ENCODE measurements around the gene AJAP1. TPM values are rescaled to one million over a fixed set of nuclear protein-coding genes. Genes with fewer than 3 reads are reported as not detected.
"Not testable (repeated sequence)": the region's sequence is repeated elsewhere in the genome, so short reads cannot be mapped to it uniquely, and the experiment has no call there.

AJAP1 gene
- total RNA-seq, 2 donors from 2014 or later, result 0.04 to 0.08 TPM

DNA sequence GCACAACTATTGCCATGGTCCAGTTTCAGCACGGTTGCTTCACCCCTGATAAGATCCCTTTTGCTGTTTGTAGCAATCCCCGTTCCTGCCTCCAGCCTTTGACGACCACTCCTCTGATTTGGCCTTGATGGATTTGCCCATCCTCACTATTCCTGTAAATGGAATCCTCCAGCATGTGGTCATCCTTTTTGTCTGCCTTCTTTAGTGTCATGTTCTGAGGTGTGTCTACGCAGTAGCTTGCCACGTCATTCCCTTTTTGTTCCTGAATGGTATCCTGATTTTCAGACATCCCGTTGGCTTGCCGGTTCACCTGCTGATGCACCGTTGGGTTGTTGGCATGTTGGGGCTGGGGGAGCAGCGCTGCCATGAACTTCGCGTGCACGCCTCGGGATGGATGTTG, 7.8 kb downstream of the AJAP1 start:
- no peak for DNase-seq (ENCODE audit: low spot score)
- Histone ChIP-seq H3K27ac (no peak overlapping the region), H3K4me3 (no peak overlapping the region), H3K4me1 (no peaks in the 10 kb centered on the region), H3K27me3 (peaks cover 0 to 5% of the 10 kb centered on the region in 2 donors), H3K9me3 (no peaks in the 10 kb centered on the region), H3K36me3 (no peaks in the 10 kb centered on the region)
- TF ChIP-seq, protein P1, sequence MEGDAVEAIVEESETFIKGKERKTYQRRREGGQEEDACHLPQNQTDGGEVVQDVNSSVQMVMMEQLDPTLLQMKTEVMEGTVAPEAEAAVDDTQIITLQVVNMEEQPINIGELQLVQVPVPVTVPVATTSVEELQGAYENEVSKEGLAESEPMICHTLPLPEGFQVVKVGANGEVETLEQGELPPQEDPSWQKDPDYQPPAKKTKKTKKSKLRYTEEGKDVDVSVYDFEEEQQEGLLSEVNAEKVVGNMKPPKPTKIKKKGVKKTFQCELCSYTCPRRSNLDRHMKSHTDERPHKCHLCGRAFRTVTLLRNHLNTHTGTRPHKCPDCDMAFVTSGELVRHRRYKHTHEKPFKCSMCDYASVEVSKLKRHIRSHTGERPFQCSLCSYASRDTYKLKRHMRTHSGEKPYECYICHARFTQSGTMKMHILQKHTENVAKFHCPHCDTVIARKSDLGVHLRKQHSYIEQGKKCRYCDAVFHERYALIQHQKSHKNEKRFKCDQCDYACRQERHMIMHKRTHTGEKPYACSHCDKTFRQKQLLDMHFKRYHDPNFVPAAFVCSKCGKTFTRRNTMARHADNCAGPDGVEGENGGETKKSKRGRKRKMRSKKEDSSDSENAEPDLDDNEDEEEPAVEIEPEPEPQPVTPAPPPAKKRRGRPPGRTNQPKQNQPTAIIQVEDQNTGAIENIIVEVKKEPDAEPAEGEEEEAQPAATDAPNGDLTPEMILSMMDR (IDR thresholded peaks at IDR 0.05), result no peak

DNA sequence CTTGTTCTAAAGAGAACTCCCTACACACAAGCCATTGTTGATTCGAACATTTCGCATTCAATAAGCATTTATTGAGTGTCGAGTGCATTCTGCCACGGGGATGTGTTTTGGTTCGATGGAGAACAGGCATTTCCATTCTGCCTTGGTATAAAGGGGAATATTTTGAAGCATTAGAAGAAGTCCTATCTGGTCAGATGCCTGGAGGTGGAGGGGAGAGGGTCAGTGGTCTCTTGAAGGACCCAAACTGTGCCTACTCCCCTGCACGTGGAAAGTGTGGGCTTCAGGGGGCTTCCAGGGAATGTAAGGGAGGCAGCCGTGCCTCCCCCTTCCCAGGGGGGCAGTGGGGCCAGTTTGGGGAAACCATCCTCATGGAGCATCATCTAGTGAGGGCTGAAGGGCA, 8.3 kb downstream of the AJAP1 start:
- Histone ChIP-seq H3K9me3 (no peaks in the 10 kb centered on the region), H3K27ac (no peak overlapping the region), H3K4me3 (no peak overlapping the region), H3K4me1 (no peaks in the 10 kb centered on the region), H3K27me3 (peaks cover 0 to 5% of the 10 kb centered on the region in 2 donors), H3K36me3 (no peaks in the 10 kb centered on the region)
- DNase-seq (ENCODE audit: low spot score), result no peak
- TF ChIP-seq, protein P1 (IDR thresholded peaks at IDR 0.05), result no peak

DNA sequence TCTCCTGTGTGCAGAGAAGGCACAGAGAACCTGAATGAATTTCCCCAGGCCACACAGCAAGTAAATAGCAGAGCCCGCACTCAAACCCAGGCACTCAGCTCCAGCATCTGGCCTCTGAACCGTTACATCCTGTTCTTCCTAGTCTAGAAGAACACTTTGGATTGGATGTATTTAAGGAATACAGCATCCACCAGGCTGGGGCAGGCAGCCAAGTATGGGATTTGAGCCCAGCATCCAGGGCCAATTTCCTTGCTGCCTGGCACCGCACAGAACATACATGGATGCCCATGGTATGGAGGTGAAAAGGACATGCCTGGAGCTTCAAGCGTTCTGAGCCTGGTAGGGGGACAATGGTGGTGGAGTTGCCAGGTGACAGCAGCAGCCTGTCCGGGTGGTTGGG, 9.7 kb downstream of the AJAP1 start:
- TF ChIP-seq, protein P1 (IDR thresholded peaks at IDR 0.05), result no peak
- H3K36me3 ChIP-seq, result no peaks in the 10 kb centered on the region
- no peaks in the 10 kb centered on the region for H3K4me1 ChIP-seq
- DNase-seq (ENCODE audit: low spot score), result no peak
- H3K27me3 ChIP-seq, result peaks cover 0 to 5% of the 10 kb centered on the region in 2 donors
- no peaks in the 10 kb centered on the region for H3K9me3 ChIP-seq
- no peak overlapping the region for H3K27ac ChIP-seq
- H3K4me3 ChIP-seq, result no peak overlapping the region

DNA sequence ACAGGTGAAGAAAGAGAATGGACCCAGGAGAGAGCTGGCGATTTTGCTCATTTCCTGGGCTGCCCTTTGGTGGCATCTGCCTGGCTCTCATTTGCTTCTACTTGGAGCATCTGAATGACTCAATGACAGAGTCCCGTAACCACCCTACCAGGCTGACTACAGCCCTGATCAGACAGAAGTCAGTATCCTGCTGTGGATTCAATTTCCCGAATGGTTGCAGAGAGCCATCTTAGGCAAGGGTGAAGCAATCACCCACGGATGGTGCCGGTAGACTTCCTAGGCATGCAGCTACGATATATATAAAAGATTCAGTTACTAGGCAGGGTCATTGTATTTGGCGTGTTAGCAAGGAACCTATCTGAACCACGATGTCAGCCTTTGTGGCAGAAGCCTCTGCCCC, 10.2 kb downstream of the AJAP1 start:
- no peak for DNase-seq (ENCODE audit: low spot score)
- Histone ChIP-seq H3K4me1 (no peaks in the 10 kb centered on the region), H3K9me3 (no peaks in the 10 kb centered on the region), H3K36me3 (no peaks in the 10 kb centered on the region), H3K27me3 (peaks cover 0 to 5% of the 10 kb centered on the region in 2 donors), H3K4me3 (no peak overlapping the region), H3K27ac (no peak overlapping the region)
- TF ChIP-seq, protein P1 (IDR thresholded peaks at IDR 0.05), result no peak

DNA sequence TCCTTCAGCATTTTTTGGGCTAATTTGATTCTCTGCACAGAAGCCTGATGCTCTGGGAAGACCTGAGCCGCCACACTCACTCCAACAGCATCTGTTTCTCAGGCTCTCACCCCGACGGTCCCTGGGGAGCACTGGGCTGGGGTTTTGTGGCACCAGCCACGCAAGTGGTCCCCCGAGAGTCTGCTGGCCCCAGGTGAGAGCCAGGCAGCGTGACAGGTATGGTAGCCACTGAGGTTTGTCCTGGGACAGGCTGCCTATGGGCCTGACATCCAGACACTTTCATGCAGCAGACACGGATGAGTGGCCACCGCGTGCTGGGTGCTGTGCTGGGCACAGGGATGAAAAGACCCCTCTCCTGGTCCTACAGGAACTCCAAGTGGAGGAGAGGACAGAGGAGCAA, 11.0 kb downstream of the AJAP1 start:
- Histone ChIP-seq H3K27me3 (peaks cover 0 to 5% of the 10 kb centered on the region in 2 donors), H3K36me3 (no peaks in the 10 kb centered on the region), H3K4me3 (no peak overlapping the region), H3K4me1 (no peaks in the 10 kb centered on the region), H3K9me3 (no peaks in the 10 kb centered on the region), H3K27ac (no peak overlapping the region)
- TF ChIP-seq, protein P1 (IDR thresholded peaks at IDR 0.05), result no peak
- DNase-seq (ENCODE audit: low spot score), result no peak

DNA sequence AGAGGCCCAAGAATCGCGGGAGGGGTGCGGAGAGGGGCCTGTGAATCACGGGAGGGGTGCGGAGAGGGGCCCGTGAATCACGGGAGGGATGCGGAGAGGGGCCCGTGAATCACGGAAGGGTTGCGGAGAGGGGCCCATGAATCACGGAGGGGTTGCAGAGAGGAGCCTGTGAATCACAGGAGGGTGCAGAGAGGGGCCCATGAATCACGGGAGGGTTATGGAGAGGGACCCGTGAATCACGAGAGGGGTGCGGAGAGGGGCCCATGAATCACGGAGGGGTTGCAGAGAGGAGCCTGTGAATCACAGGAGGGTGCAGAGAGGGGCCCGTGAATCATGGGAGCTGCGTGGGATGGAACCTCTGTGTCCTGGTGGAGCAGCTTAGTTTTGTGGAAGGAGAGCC, 12.3 kb downstream of the AJAP1 start:
- H3K4me1 ChIP-seq; H3K36me3 ChIP-seq; H3K27ac ChIP-seq; H3K27me3 ChIP-seq; DNase-seq (ENCODE audit: low spot score); H3K4me3 ChIP-seq; H3K9me3 ChIP-seq: not testable (repeated sequence)
